ENCODE measurements around the gene PRDM16.

PRDM16 gene

DNA sequence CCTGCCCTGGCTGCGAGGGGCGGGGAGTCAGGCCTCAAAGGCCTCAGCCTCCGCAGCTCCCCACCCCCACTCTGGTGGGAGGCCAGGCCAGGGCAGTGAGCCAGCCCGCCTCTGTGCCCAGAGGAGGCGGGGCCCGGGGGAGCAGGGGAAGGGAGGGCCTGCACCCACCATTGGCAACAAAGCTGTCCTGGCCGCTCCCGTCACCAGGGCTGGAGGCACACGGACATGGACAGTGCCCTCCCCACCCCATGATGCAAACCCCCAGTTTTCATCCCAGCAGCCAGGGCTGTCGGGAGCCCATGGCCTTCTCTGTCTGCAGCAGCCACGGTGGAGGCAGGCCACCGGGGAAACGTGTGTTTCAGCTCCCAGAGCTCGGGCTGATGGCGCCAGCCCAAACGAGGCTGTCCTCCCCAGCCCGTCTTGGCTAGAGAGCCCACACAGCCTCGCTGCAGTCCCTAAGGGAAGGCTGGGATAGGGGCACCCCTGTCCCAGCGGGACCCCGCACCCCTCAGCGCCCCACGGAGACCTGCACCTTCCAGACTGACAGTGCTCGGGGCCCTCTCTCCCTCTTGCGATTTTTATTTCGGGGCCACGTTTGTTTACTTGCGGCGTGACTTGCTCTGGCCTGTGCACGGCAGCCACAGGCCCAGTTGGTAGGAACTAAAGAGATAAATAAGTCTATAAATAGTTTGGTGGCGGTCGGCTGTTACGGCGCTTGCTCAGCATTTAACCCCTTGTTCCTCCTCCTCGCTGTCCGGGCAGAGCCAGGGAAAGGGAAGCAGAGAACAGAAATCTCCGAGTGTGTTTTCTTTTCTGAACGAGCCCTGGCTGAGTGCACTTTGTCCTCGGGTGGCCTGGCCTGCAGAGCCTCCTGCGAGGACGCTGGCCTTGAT lies 101.8 kb downstream of the PRDM16 start:
- peak; percentile 27 for DNase-seq

DNA sequence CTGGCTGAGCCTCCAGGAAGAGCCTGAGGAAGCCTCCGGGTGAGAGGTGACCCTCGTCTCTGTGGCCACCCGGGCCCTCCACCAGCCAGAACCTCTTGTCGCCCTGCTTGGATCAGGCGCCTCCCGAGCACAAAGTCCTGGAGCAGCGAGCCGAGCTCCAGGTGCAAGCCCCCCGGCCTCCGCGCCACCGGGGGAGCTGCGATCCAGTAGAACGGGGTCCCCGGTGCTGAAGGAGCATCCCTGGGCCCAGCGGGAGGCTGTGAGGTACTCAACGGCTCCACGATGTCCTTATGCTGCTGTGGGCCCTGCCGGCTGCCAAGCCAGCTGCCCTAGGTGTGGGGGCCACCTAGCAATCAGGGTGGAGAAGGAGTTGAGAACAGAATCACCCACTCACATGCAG lies 102.8 kb downstream of the PRDM16 start:
- DNase-seq: no peak

DNA sequence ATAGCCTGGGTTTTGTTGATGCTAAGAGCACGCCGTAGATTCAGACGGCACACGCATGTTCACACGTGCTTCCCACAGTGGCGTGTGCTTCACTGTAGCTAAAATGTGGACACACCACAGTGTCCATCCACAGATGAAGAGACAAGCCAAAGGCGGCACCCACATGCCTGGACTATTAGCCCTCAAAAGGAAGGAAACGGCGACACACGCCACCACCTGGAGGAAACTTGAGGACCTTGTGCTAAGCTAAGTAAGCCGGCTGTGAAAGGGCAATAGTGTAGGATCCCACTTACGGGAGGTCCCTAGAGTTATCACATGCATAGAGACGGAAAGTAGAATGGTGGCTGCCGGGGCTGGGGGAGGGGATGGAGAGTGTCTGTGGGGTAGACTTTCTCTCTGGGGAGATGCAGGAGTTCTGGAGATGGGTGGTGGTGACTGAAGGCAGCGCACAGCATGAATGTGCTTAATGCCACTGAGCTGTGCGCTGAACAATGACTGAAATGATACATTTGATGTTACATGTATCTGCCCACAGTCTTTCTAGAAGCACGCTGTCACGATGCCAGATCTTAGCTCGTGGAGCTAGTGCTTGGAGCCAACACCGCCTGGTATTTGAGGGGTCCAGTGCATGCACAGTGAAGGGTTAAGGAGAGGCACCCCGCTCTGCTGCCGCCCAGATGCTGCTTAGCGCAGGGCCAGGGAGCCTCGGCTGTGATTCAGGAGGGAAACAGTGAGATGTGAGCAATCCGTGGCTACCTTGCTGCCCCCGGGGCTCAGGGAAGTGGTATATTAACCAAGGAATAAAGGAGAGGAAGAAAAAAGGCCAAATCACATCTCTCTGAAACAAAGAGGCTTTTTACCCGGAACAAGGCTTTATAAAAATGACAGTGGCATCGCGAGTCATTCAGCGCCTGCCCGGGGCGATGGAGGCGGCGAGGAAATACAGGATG lies 103.7 kb downstream of the PRDM16 start:
- no peak for DNase-seq

DNA sequence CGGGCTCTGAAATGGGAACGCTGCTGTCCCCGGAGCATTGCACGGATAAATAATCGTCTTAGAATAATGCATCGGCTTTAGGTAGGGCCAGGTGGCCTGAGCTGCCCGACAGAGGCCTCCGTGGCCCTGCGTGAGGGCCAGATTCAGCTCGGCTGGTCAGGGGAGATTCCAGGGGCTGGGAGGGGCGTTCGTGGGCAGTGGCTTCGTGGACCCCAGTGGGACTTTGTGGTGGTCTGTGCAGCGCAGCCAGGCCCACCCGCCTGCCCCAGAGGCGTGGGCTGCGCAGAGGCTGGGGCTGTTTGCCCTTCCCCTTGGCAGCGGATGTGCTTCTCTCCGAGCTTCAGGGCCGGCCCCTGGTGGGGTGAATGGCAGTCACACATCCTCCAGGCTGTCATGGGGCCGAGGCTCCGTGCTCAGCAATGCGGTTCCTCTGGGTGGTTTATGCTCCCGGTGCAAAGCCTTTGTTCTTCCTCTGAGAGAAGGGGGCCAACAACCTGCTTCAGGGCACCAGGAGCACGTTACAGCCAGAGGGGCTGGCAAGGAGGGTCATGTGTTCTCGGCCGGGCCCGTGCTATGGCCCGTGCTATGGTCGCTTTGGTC lies 104.5 kb downstream of the PRDM16 start:
- DNase-seq: no peak

DNA sequence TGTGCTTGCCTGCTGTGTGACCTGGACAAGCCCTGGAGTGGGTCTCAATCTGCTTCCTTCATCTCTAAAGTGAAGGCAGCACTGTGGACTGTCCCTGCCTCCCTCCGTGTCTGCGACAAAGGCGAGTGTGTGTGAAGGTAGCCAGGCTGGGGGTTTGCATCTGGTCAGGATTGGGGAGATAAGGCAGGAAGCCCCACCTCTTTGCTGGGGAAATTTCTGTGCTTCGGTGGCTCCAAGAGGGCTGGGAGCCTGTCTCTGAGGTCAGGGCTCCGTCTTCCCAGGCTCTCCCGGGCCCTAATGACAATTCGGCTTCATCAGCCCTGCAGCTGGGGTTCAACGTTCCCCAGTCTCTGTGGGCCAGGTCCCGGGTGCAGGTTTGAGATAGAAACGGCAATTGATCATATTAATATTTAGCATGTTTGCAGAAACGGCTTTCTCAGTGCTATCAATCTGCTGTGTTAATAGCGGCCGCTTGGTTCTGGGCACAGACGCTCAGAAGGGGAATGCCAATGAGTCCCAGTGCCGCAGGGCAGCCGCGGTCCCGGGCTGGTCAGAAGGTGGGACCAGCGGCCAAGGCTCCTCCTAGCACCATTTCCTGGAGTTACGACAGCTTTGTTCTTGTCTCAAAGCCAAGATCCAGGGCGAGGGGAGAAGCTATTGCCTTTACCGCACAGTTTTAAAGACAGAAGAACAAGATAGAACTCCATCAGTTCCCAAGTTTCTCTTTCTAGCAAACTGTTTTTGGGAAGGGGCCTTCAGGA lies 105.7 kb downstream of the PRDM16 start:
- DNase-seq: peak; percentile 18

DNA sequence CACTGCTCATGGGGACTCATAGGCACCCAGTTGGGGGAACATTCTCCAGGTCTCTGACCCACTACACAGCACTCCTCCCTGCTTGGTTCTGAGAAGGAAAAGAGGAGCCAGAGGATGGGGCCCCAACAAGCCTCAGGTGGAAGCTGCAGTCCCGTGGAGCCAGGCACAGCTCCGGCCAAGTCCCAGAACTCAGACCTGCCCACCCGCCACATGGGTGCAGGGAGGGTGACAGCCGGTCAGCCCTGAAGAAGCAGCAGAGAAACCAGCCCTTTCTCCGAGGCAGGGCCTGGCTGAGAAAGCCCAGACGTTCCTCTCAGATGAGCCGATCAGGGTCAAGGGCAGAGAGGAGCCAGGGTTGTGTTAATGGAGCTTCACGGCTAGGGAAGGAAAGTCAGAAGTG lies 106.5 kb downstream of the PRDM16 start:
- DNase-seq: no peak

DNA sequence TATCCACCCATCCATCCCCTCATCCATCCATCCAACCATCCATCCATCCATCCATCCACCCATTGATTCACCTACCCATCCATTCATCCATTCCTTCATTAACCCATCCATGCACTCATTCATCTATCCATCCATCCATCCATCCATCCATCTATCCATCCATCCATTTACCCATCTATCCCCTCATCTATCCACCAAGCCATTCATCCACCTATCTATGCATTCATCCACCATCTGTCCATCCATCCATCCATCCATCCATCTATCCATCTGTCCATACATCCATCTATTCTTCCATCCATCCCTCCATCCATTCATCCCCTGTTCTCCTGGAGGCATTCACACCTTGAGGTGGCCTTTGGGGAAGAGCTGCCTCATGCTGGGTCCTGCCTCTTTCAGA lies 107.0 kb downstream of the PRDM16 start:
- no peak for DNase-seq

DNA sequence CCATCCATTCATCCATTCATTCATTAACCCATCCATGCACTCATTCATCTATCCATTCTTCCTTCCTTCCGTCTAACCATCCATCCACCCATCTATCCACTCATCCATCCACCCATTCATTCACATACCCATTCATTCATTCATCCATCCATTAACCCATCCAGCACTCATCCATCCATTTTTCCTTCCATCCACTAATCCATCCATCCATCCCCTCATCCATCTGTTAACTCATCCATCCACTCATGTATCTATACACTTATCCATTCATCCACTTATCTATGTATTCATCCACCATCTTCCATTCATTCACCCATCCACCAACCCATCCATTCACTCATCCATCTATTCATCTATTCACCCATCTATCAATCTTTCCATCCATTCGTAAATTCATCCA lies 107.8 kb downstream of the PRDM16 start:
- DNase-seq: no peak

DNA sequence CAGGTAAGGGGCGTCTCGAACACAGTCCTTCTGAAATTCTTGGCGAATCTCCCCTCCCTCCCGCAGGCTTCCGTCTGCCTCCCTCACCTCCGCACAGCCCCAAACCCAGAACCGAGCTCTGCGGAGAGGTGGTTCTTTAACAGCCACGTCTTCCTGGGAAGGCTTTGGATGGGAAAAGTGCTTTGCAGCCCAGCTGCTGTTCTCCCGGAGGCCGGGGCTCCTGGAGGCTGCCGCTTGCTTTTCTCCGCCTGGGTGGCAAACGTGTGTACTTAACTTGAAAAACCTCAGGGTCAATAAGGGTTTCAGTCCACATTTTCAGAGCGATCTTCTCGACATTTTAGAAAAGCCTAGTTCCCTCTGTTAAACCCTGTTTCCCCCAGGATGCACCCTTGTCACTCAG lies 109.3 kb downstream of the PRDM16 start:
- DNase-seq: no peak

DNA sequence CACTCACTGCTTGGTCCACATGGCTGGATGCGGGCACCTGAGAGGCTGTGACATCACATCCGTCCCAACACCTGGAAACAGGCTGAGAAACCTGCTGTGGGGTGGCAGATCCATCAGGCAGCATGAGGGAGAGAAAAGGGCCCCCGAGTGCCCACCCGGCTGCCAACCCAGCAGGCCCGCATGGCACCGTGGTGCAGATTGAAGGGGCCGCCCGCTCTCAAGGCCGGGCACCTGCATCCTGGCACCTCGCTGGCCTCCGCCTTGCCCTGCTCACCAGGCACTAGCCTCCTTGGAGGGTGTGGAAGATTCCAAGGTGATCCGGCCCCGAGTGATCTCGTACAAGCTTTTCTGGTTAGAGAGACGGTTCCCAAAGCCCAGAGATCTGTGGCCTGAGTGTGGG lies 110.5 kb downstream of the PRDM16 start:
- no peak for DNase-seq

DNA sequence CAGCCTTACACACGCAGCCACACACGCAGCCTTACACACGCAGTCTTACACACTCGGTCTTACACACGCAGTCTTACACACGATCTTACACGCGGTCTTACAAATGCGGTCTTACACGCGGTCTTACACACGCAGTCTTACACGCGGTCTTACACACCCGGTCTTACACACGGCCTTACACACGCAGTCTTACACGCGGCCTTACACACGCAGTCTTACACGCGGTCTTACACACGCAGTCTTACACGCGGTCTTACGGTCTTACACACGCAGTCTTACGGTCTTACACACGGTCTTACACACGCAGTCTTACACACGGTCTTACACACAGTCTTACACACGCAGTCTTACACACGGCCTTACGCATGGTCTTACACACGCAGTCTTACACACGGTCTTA lies 111.9 kb downstream of the PRDM16 start:
- DNase-seq: no peak

DNA sequence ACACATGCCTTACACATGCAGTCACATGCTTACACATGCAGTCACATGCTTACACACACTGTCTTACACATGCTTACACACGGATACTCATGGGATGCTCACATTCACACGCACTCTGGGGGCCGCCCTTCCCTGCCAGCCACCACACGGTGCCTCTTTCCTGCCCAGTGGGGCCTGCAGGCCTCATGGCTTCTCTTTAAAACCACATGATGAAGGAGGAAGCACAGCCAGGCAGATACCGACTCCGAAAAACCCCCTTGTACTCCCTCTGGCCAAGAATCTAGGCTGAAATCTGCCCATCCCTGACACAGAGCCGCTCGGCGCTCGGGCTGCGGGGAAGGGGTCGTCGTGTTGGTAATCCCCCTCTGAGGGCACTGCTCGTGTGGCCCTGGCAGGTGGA lies 113.0 kb downstream of the PRDM16 start:
- DNase-seq: no peak

DNA sequence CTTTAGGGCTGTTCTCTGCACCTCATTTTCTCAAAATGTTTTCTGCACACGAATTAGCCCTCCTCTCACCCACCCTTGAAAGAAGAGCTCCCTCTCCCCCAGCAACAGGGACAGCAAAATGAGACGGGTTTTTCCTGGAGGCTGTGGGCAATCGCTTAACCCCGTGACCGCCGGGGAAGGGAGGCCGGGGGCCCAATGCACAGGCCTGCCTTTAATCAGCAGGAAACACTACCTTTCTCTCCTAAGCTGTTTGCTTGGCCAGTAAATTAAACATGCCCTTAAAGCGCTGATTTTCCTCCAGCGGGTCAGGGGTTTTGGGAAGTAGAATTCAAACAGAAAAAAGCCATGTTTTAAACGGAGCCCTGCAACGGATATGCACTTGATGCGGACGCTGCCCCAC lies 114.4 kb downstream of the PRDM16 start:
- DNase-seq: no peak

DNA sequence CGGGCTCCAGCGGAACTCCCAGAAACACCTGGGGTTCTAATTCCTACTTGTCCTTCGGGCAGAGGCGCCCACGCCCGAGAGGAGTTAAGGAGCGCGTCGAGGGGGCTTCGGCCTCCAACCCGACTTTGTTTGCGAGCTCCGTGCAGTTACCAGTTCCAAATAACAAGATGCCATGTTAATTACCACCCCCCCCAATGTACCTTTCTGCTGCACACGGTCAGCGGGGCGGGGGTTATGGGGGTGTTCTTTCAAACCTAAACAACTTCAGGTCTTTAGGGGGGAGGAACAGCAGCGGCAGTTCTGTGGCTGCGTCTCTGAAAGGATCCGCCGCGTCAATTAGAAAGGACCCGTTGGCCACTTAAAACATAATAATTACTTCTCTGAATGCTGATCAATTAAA lies 114.8 kb downstream of the PRDM16 start:
- DNase-seq: no peak

DNA sequence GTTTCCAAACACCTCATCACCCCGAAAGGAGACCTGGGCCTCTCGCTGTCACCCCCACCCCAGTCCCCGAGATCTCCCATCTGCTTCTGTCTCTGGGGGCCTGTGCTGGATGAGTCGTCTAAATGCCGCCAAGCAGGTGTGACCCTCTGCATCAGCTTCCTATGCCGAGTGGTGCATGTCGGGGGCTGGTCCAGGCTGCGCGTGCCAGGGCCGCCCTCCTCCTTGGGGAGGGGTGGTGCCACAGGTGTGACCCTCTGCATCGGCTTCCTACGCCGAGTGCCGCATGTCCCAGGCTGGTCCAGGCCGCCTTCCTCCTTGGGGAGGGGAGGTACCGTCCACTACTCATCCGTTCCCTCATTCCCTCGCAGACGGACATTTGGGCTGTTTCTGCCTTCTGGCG lies 115.7 kb downstream of the PRDM16 start:
- no peak for DNase-seq

DNA sequence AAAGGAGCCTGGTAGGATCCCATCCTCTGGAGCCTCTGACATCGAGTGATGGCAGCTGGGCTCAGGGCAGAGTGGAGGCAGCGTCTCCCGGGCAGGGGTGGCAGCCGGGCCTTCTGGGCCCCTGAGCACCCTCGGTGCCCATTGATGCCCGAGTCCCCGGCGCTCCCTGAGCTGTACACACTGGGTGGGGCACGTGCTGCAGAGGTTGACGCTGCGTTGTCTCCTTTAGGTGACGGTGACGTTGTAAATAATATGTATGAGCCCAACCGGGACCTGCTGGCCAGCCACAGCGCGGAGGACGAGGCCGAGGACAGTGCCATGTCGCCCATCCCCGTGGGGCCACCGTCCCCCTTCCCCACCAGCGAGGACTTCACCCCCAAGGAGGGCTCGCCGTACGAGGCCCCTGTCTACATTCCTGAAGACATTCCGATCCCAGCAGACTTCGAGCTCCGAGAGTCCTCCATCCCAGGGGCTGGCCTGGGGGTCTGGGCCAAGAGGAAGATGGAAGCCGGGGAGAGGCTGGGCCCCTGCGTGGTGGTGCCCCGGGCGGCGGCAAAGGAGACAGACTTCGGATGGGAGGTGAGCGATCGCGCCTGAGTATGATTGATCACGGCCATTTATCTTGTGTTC lies 117.0 kb downstream of the PRDM16 start:
- no peak for DNase-seq

DNA sequence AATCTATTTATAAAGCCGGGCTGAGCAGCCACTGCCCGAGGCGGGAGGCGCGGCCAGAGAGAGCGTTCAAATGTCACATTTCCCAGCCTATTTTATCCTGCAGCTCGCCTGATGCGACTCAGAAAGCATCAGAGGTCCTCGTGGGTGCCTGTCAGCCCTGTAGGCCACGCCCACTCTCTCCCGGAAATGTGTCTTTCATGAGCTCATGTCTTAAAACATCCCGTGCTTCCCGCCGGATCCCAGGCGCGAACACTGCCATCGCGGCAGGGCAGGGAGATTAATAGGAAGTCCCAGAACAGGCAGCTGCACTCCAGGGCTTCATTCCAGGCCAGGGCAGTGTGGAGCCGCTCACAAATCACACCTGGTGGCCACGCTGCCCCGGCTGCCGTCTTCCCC lies 117.5 kb downstream of the PRDM16 start:
- DNase-seq: no peak

DNA sequence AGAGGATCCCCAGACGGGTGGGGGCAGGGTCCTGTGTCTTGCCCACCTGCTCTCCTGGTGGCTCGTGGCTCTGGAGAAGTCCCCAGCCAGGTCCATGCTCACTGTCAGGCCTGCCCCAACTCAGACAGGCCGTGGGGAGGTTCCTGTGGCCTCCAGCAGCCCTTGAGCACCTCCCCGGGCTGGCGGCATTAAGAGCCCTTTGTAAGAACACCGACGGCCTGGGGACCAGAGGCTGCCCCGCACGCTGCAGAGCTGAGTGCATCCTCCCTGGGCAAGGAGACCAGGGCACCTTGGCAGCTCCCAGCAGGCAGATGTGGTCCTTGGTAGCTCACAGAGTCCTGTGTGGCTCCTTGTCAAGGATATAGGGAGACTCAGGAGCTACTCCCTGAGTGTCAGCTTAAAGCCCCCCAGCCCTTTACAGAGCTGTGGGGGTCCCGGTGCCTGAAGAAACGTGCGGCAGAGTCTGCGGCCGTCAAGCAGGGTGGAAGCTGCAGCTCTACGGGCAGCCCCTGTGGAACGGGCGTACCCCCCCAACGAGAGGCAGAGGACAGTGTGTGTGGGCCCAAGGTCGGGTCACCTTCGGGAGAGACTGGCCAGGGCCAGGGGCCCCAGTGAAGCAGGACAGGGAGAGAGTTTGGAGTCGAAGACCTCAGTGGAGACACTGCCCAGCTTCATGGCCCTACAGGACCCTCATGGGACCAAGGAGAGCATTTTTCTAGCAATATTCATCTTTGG lies 118.6 kb downstream of the PRDM16 start:
- no peak for DNase-seq

DNA sequence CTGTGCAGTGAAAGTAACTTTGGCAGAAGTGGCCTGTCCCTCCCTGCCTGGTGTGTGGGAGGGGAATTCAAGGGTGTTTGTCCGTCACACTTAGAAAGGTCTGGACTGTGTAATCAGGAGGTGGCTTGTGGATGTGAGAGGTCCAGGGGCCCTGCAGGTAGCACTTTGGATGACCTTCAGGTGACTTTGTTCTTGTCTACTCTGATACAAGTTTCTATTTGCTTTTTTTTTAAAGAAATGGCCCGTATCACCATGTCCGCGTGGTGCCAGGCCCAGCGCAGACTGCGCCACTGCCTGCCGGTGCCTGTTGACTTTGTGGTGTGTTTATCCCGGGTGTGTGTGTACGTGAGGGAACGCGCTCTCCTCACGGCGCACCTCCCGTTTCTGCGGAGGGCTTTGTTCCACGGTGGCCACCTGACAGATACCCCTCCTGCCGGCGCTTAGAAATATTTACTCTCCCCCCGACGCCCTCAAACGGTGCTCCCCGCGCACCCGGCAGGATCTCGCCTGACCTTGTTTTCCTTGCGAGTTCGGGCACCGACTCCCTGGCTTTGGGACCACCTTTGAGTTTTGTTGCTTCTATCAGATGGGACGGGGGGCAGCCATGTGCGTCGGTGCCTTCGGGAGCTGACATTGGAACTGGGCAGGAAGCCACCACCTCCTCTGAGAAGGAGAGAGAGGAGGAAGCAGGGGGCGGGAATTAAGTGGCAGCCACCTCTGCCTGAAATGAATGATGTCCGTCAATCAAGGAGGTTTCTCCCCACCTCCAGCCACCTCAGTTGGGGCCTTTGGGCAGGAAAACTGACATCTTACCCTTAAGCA lies 119.4 kb downstream of the PRDM16 start:
- no peak for DNase-seq

DNA sequence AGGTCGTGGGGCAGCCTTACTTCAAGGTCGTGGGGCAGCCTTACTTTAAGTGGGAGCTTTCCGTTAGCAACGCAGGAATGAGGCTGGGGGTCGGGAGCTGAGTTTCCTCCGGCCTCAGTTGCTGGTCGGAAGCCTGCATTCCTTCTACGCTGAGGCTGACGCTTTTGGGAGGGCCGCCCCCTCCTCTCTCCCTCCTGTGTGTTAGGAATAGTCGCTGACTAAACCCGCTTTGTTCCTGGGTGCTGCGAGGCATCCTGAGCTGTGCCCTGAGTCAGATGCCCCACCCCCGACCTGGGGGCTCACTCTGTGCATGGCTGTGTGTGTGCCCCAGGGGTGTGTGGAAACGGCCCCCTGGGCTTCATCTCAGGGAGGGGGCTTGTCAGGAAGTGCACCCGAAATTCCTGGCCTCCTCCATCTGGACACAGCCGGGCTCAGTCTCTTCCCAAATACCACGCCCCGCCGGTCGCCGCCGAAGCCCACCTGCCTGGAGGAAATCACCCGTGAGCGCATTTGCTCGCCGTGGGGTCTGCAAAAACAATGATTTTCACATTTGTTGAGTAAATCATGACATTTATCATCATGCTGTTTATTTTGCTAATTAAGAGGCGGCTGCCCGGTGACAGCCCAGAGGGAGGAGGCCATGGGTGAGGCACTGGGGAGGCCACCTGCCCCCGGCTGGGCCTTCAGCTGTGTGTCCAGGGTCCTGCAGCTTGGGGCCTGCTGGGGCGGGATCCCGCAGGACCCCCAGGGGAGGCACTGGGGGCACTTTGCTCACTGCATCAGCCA lies 121.4 kb downstream of the PRDM16 start:
- no peak for DNase-seq

Data from inflammatory macrophage treated with lipopolysaccharide for 4 hours (primary cell).